ENCODE data around the gene SLFNL1. TPM values are rescaled to one million over a fixed set of nuclear protein-coding genes. Genes with fewer than 3 reads are reported as not detected.

The SLFNL1 gene
- total RNA-seq, 2 donors from 2014 or later: 0.15 TPM; not detected in 1

GRCh38 chr1:41051022-41051421 is 29.5 kb upstream of the SLFNL1 start:
- no peak overlapping the region for H3K4me3 ChIP-seq (ENCODE audit: low read length)
- peaks cover 1% of the 10 kb centered on the region for H3K4me1 Mint-ChIP-seq
- no peak overlapping the region for H3K27ac Mint-ChIP-seq
- H3K27ac ChIP-seq (ENCODE audit: low read depth, low read length): no peak overlapping the region
- H3K9me3 Mint-ChIP-seq: no peaks in the 10 kb centered on the region
- H3K36me3 ChIP-seq (ENCODE audit: control insufficient read depth, insufficient read depth, low read length): no peaks in the 10 kb centered on the region
- H3K27me3 ChIP-seq (ENCODE audit: control insufficient read depth, insufficient read depth, low read length, poor library complexity, severe bottlenecking): no peaks in the 10 kb centered on the region
- no peak for DNase-seq
- H3K4me1 ChIP-seq (ENCODE audit: control insufficient read depth, insufficient read depth, low read length): no peaks in the 10 kb centered on the region
- TF ChIP-seq CTCF (conservative IDR thresholded peaks at IDR 0.05): no peak
- no peak overlapping the region for H3K4me3 Mint-ChIP-seq
- no peak overlapping the region for H3K9ac ChIP-seq (ENCODE audit: extremely low read depth, low read length, poor library complexity, severe bottlenecking)
- H3K9me3 ChIP-seq (ENCODE audit: control insufficient read depth, low read length): no peaks in the 10 kb centered on the region
- no CpG with 5 or more reads among the region's 1 CpG for WGBS, 2 experiments (ENCODE audit: insufficient coverage in 1 of 2, insufficient read length in 1 of 2)
- no peaks in the 10 kb centered on the region for H3K27me3 Mint-ChIP-seq (ENCODE audit: insufficient read depth)
- H3K36me3 Mint-ChIP-seq (ENCODE audit: low read depth): peaks cover 25% of the 10 kb centered on the region

- Mint-ChIP-seq H3K36me3 (ENCODE audit: low read depth) (peaks cover 27% of the 10 kb centered on the region), H3K9me3 (no peaks in the 10 kb centered on the region), H3K4me1 (no peaks in the 10 kb centered on the region), H3K27ac (no peak overlapping the region), H3K27me3 (ENCODE audit: insufficient read depth) (no peaks in the 10 kb centered on the region), H3K4me3 (no peak overlapping the region)
- no peak for TF ChIP-seq CTCF (conservative IDR thresholded peaks at IDR 0.05)
- H3K27me3 ChIP-seq (ENCODE audit: control insufficient read depth, insufficient read depth, low read length, poor library complexity, severe bottlenecking): no peaks in the 10 kb centered on the region
- no peak for DNase-seq
- H3K36me3 ChIP-seq (ENCODE audit: control insufficient read depth, insufficient read depth, low read length): no peaks in the 10 kb centered on the region
- 94 to 100% methylated on average over 2 to 3 of the region's 3 CpGs for WGBS, 2 experiments (ENCODE audit: insufficient coverage in 1 of 2, insufficient read length in 1 of 2)
- H3K4me1 ChIP-seq (ENCODE audit: control insufficient read depth, insufficient read depth, low read length): no peaks in the 10 kb centered on the region
- no peak overlapping the region for H3K9ac ChIP-seq (ENCODE audit: extremely low read depth, low read length, poor library complexity, severe bottlenecking)
- no peak overlapping the region for H3K4me3 ChIP-seq (ENCODE audit: low read length)
- no peaks in the 10 kb centered on the region for H3K9me3 ChIP-seq (ENCODE audit: control insufficient read depth, low read length)
- H3K27ac ChIP-seq (ENCODE audit: low read depth, low read length): no peak overlapping the region
Measured at GRCh38 chr1:41048540-41048939, 27.0 kb upstream of the SLFNL1 start.

- Mint-ChIP-seq H3K9me3 (no peaks in the 10 kb centered on the region), H3K4me1 (no peaks in the 10 kb centered on the region), H3K36me3 (ENCODE audit: low read depth) (peaks cover 20% of the 10 kb centered on the region), H3K27ac (no peak overlapping the region), H3K4me3 (no peak overlapping the region), H3K27me3 (ENCODE audit: insufficient read depth) (no peaks in the 10 kb centered on the region)
- H3K9me3 ChIP-seq (ENCODE audit: control insufficient read depth, low read length): no peaks in the 10 kb centered on the region
- no peak overlapping the region for H3K27ac ChIP-seq (ENCODE audit: low read depth, low read length)
- H3K27me3 ChIP-seq (ENCODE audit: control insufficient read depth, insufficient read depth, low read length, poor library complexity, severe bottlenecking): no peaks in the 10 kb centered on the region
- WGBS, 2 experiments (ENCODE audit: insufficient coverage in 1 of 2, insufficient read length in 1 of 2): 78 to 89% methylated on average over 8 to 10 of the region's 10 CpGs
- H3K36me3 ChIP-seq (ENCODE audit: control insufficient read depth, insufficient read depth, low read length): no peaks in the 10 kb centered on the region
- TF ChIP-seq CTCF (conservative IDR thresholded peaks at IDR 0.05): no peak
- no peaks in the 10 kb centered on the region for H3K4me1 ChIP-seq (ENCODE audit: control insufficient read depth, insufficient read depth, low read length)
- DNase-seq: no peak
- no peak overlapping the region for H3K9ac ChIP-seq (ENCODE audit: extremely low read depth, low read length, poor library complexity, severe bottlenecking)
- H3K4me3 ChIP-seq (ENCODE audit: low read length): no peak overlapping the region
Measured at GRCh38 chr1:41046347-41046775, 24.8 kb upstream of the SLFNL1 start.
